ENCODE results near the gene BASP1.

DNA sequence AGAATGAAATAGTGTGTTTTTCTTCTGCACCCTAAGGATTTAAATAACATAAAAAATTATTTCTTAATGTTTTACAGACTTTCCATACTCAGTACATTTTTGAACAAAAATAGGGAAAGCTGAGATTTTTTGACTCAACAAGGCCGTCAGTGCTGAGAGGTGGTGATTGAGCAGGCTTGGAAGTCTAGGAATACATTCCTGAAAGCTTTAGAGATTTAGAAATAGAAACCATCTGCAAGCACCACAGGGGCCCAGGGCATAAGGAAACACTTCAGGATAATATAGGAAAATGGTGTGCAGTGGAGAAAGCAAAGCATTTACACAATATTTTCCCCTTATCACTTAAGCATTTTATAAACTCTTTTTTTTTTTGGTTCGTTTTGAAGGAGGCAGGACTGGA lies 5.2 kb downstream of the BASP1 start:
- TF ChIP-seq, protein P1, sequence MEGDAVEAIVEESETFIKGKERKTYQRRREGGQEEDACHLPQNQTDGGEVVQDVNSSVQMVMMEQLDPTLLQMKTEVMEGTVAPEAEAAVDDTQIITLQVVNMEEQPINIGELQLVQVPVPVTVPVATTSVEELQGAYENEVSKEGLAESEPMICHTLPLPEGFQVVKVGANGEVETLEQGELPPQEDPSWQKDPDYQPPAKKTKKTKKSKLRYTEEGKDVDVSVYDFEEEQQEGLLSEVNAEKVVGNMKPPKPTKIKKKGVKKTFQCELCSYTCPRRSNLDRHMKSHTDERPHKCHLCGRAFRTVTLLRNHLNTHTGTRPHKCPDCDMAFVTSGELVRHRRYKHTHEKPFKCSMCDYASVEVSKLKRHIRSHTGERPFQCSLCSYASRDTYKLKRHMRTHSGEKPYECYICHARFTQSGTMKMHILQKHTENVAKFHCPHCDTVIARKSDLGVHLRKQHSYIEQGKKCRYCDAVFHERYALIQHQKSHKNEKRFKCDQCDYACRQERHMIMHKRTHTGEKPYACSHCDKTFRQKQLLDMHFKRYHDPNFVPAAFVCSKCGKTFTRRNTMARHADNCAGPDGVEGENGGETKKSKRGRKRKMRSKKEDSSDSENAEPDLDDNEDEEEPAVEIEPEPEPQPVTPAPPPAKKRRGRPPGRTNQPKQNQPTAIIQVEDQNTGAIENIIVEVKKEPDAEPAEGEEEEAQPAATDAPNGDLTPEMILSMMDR (IDR thresholded peaks at IDR 0.05), result no peak
- no peak for TF ChIP-seq POLR2A (IDR thresholded peaks at IDR 0.05)
- TF ChIP-seq POLR2AphosphoS5 (IDR thresholded peaks at IDR 0.05), result no peak
